Subcutaneous abdominal adipose tissue (tissue), 5 donors: ENCODE measurements around the gene GRID1.

ENCODE experiments used
- H3K27ac ChIP-seq: one replicate; pipeline ENCODE4 v1.7.0; 2013; ENCODE audit warnings: low read depth, mild to moderate bottlenecking, inconsistent platforms, low read length, moderate library complexity
- H3K27me3 ChIP-seq, 5 donors: one replicate each; pipeline ENCODE4 v1.7.0; 2013; ENCODE audit warnings: low read length in 5 of 5, inconsistent platforms in 1 of 5; ENCODE audit not compliant: control insufficient read depth in 5 of 5, insufficient read depth in 4 of 5
- H3K36me3 ChIP-seq, 5 donors: one replicate each; pipeline ENCODE4 v1.7.0; 2013; ENCODE audit warnings: low read length in 5 of 5; ENCODE audit not compliant: control insufficient read depth in 5 of 5, insufficient read depth in 5 of 5
- H3K4me1 ChIP-seq, 5 donors: one replicate each; pipeline ENCODE4 v1.7.0; 2013; ENCODE audit warnings: low read length in 5 of 5, mild to moderate bottlenecking in 3 of 5, moderate library complexity in 1 of 5; ENCODE audit not compliant: control insufficient read depth in 5 of 5, insufficient read depth in 5 of 5
- H3K4me3 ChIP-seq, 5 donors: one replicate each; pipeline ENCODE4 v1.7.0; 2013; ENCODE audit warnings: low read length in 5 of 5, low read depth in 1 of 5
- H3K9ac ChIP-seq, 5 donors: one replicate each; pipeline ENCODE4 v1.7.0; 2013; ENCODE audit warnings: low read length in 5 of 5, mild to moderate bottlenecking in 4 of 5, moderate library complexity in 3 of 5
- H3K9me3 ChIP-seq, 5 donors: one replicate each; pipeline ENCODE4 v1.7.0; 2013; ENCODE audit warnings: low read length in 5 of 5; ENCODE audit not compliant: control insufficient read depth in 5 of 5
- donor health status: healthy.
- donor health status: healthy.
- donor health status: healthy.
- donor health status: healthy.
- donor health status: healthy.

Gene GRID1

GRCh38 chr10:86287966-86288579, 78.5 kb downstream of the GRID1 start:
- Histone ChIP-seq H3K36me3 (no peaks in the 10 kb centered on the region), H3K4me1 (no peaks in the 10 kb centered on the region), H3K27ac (no peak overlapping the region), H3K9ac (no peak overlapping the region), H3K4me3 (no peak overlapping the region), H3K27me3 (peaks cover 0 to 6% (median 0%) of the 10 kb centered on the region in 5 donors), H3K9me3 (no peaks in the 10 kb centered on the region)

DNA sequence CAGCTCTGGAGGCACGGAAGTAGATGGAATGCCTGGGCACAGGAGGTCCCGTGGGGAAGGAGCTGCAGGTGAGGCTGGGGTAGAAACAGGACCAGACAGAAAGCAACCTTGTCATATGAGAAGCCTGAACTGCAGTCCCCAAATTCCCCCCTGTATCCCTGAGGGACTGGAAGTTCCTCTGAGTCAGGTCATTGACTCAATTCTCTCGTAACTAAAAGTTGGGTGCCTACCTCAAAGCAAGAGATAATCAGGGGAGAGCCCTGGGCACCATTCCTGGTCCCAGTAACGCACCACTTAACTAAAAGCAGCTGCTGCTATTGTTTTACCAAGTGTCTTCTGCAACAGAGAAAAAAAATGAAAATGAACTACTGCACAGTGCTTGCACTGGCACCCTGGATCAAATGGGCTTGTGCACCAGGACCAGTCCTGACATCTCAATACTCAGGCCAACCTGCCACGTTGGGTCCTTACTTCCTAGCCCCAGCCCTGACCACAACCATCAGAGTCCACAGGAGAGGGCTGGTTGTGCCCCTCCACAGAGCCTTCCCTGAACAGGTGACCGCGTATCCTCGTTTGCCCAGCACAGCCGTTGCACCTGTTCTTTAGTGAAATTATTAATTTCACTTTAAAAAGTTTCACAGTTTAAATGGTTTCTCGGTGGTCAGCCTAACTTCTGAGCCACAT, 79.3 kb downstream of the GRID1 start:
- Histone ChIP-seq H3K27ac (no peak overlapping the region), H3K27me3 (peaks cover 0 to 6% (median 0%) of the 10 kb centered on the region in 5 donors), H3K9me3 (peaks cover 0 to 3% (median 0%) of the 10 kb centered on the region in 5 donors), H3K4me3 (no peak overlapping the region), H3K9ac (no peak overlapping the region), H3K36me3 (no peaks in the 10 kb centered on the region), H3K4me1 (no peaks in the 10 kb centered on the region)

DNA sequence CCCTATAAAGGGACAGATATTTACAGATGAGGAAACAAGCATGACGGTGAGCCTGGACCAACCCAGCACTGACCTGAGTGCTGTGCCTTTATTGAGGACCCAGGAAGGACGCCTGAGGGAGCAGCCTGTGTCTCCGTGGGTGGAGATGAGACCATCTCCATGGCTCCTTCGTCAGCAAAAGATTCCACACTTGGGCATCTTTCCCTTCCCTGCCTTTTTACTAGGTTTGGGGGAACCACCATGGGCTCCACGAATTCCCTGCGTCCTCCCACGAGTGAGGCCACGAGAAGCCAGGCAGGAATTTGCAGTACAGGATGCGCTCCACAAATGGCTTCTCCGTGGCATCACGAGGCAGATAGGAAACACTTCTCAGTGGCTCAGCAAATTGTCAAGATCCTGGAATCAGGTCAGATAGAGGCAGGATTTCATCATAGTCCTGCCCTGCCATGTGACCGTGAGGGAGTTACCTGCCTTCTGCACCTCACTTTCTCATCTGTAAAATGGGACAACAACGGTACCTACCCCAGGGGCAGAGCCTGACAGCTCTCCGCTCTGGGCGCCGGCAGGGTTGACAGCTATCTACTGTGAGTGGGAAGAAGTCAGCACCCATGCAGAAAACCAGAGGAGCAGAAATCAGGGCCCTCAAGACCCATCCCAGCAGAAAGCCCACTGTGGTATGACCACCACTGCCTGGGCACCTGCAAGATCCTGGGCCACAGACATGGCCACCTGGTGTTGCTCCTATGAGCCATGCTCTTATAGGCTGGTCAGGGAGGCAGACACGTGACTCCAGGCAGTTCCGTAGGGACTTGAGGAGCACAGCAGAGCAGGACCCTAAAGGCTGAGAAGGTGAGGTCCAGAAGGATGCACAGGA, 80.1 kb downstream of the GRID1 start:
- Histone ChIP-seq H3K36me3 (no peaks in the 10 kb centered on the region), H3K27me3 (peaks cover 0 to 6% (median 0%) of the 10 kb centered on the region in 5 donors), H3K4me1 (no peaks in the 10 kb centered on the region)

DNA sequence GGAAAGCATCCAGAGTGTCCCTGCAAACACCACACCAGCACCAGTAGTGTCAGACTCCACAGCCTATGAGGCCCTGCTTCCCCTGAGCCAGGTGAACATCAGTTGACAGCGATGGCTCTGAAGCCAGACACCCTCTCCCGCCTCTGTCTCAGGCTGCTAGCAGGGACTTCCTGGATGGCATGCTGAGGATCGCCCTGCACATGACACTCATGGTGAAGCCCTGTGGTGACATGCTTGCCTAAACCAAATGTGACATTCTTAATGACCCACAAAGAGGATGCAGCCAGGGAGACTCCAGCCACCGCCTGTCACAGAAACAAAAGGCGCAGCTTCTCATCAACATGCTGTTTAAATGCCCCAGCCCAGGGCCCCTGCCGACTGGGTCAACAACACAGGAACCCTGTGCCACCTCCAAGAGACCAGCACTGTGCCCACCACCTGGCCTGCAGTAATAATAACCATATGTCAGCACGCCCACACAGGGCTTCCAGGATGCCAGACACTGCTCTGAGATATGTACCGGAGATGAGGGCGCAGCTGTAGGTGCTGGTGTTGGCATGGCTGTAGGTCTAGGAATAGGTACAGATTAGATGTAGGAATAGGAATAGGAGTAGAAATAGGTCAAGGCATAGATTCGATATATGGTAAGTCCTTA, 81.3 kb downstream of the GRID1 start:
- Histone ChIP-seq H3K36me3 (no peaks in the 10 kb centered on the region), H3K27ac (no peak overlapping the region), H3K9ac (no peak overlapping the region), H3K4me1 (no peaks in the 10 kb centered on the region), H3K9me3 (peaks cover 0 to 15% (median 11%) of the 10 kb centered on the region in 5 donors), H3K27me3 (peaks cover 0 to 6% (median 0%) of the 10 kb centered on the region in 5 donors), H3K4me3 (no peak overlapping the region)

More for the DNA sequence above, 80.1 kb downstream of the GRID1 start:
- peaks cover 0 to 5% (median 0%) of the 10 kb centered on the region in 5 donors for H3K9me3 ChIP-seq
- H3K9ac ChIP-seq = no peak overlapping the region
- no peak overlapping the region for H3K4me3 ChIP-seq
- no peak overlapping the region for H3K27ac ChIP-seq

GRCh38 chr10:86284355-86285105, 82.1 kb downstream of the GRID1 start:
- Histone ChIP-seq H3K4me1 (no peaks in the 10 kb centered on the region), H3K4me3 (no peak overlapping the region), H3K27ac (no peak overlapping the region), H3K27me3 (peaks cover 0 to 6% (median 0%) of the 10 kb centered on the region in 5 donors), H3K9me3 (peaks cover 0 to 21% (median 13%) of the 10 kb centered on the region in 5 donors), H3K36me3 (no peaks in the 10 kb centered on the region), H3K9ac (no peak overlapping the region)

GRCh38 chr10:86283466-86284287, 82.9 kb downstream of the GRID1 start:
- H3K27ac ChIP-seq = no peak overlapping the region
- H3K4me1 ChIP-seq = no peaks in the 10 kb centered on the region
- H3K36me3 ChIP-seq = no peaks in the 10 kb centered on the region
- no peak overlapping the region for H3K4me3 ChIP-seq
- no peak overlapping the region for H3K9ac ChIP-seq
- H3K9me3 ChIP-seq = peaks cover 0 to 25% (median 21%) of the 10 kb centered on the region in 5 donors
- peaks cover 0 to 6% (median 0%) of the 10 kb centered on the region in 5 donors for H3K27me3 ChIP-seq

DNA sequence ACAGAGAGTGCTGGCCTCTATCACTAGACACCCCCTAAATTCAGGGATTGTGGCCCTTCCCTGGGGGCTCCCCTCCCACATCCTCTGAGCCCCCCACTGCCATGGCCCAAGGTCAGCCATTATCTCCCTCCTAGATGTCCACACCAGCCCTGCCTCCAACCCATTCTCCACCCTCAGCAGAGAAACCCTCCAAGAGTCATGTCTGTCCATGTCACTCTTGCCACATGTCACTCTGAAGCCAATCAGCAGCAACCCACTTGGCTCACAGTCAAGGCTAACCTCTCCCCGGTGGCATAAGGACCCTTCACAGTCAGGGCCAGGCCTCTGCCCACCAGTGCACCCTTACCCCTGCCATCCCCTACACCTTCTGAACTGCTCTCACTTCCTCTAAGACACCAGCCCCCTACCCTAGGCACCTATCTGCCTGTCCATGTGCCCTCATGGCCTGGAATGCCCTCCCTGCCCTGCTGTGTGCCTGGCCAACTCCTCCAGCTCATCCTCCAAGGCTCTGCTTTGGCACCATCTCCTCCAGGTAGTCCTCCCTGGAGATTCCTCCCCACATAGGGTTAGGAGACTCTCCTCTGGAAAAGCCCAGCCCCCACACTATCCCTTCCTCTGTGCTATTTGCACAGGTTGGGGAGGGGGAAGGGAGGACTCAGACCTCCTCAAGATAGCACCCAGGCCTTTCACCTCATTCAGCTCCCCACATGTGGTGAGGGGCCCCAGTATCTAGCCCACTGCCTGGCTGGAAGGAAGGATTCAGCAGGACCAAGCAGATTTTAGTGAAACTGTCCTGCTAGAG, 83.7 kb downstream of the GRID1 start:
- no peak overlapping the region for H3K4me3 ChIP-seq
- H3K27me3 ChIP-seq = peaks cover 0 to 6% (median 0%) of the 10 kb centered on the region in 5 donors
- peaks cover 0 to 33% (median 23%) of the 10 kb centered on the region in 5 donors for H3K9me3 ChIP-seq
- no peaks in the 10 kb centered on the region for H3K36me3 ChIP-seq
- no peak overlapping the region for H3K27ac ChIP-seq
- H3K9ac ChIP-seq = no peak overlapping the region
- H3K4me1 ChIP-seq = no peaks in the 10 kb centered on the region

DNA sequence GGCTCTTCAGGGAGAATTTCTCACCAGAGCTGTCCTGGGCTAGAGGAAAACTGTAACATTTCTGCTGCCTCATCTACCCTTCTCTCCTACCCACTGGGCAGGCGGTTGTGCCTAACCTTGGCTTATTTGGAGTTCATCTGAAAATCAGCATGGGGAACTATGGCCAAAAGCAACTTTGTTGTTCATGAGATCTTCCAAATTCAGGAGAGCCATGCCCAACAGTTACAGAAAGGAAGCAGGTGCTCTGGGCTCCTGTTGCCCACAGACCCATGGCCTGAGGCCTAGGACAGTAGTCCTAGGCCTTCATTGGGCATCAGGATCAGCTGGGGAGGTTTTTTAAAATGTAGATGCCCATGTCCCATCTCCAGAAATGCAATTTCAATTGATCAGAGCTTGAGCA, 85.2 kb downstream of the GRID1 start:
- Histone ChIP-seq H3K4me1 (no peaks in the 10 kb centered on the region), H3K9ac (no peak overlapping the region), H3K4me3 (no peak overlapping the region), H3K27ac (no peak overlapping the region), H3K27me3 (peaks cover 0 to 6% (median 0%) of the 10 kb centered on the region in 5 donors), H3K9me3 (peaks cover 0 to 39% (median 27%) of the 10 kb centered on the region in 5 donors), H3K36me3 (no peaks in the 10 kb centered on the region)
